NCI-H460 (cell line): ENCODE measurements around the gene DONSON. TPM values are rescaled to one million over a fixed set of nuclear protein-coding genes. Genes with fewer than 3 reads are reported as not detected.
A peak's percentile ranks its signal among the peaks of the same experiment; 100 is the strongest.

Experiments used
- DNase-seq: peaks from one replicate; pipeline ENCODE4 v3.0.0-alpha.2; 2016; ENCODE audit warnings: low read depth; ENCODE audit errors: extremely low read depth
- total RNA-seq: library from RNA; depleted of rRNA; stranded (reverse); fragments of >200 nt; shearing (Covaris generic); gene quantifications from 2 replicates; pipeline ENCODE4 v1.2.3, GENCODE V29; 2014; rRNA removed

Gene DONSON
- total RNA-seq, 1 experiment from 2014 or later, result 18.0 TPM

GRCh38 chr21:33542640-33543504, 45.6 kb downstream of the DONSON start, which contains the start of gene SON:
Gene SON (plus strand): TSS chr21:33543038. CDS start chr21:33543093, 55 bp downstream.
- peak; percentile 97 for DNase-seq

GRCh38 chr21:33541756-33542639, 46.5 kb downstream of the DONSON start, which contains the start of gene GART:
Gene GART (minus strand): TSS chr21:33542117. CDS start chr21:33539315, 2,802 bp downstream.
- peak; percentile 61 for DNase-seq

GRCh38 chr21:33541105-33541711, 47.3 kb downstream of the DONSON start:
- DNase-seq, result peak; percentile 6

GRCh38 chr21:33540711-33541104, 47.8 kb downstream of the DONSON start:
- no peak for DNase-seq

- DNase-seq, result no peak
Measured at GRCh38 chr21:33539616-33540015, 48.9 kb downstream of the DONSON start.

GRCh38 chr21:33537212-33537611, 51.3 kb downstream of the DONSON start:
- DNase-seq, result no peak

GRCh38 chr21:33531007-33531406, 57.5 kb downstream of the DONSON start:
- DNase-seq, result no peak

Other genes with a start within 250 kb of the DONSON start
- gene IFNGR2, start 185.3 kb downstream of the DONSON start, total RNA-seq, result 67.4 and 68.9 TPM in 2 replicates
- gene TMEM50B, start 108.7 kb downstream of the DONSON start, total RNA-seq, result 10.3 and 11.0 TPM in 2 replicates
- 0.61 and 0.74 TPM in 2 replicates for gene DNAJC28, start 97.0 kb downstream of the DONSON start, total RNA-seq
- gene GART, start 46.6 kb downstream of the DONSON start, total RNA-seq, result 112 and 135 TPM in 2 replicates
- 68.1 and 76.1 TPM in 2 replicates for gene SON, start 45.6 kb downstream of the DONSON start, total RNA-seq
- gene CRYZL1, start 53.1 kb upstream of the DONSON start, total RNA-seq, result 15.9 and 29.0 TPM in 2 replicates
- gene ITSN1, start 53.8 kb upstream of the DONSON start, total RNA-seq, result 16.7 and 18.8 TPM in 2 replicates